Activated naive CD4-positive, alpha-beta T cell (primary cell): Measurements from ENCODE around the gene FAM170B.

Source experiments
- DNase-seq, 4 experiments: peaks; one replicate each; lab custom pipeline; 2025; lab: John Stamatoyannopoulos, UW

FAM170B gene

GRCh38 chr10:49169776-49170175 is 36.0 kb upstream of the FAM170B start:
- no peak for DNase-seq

- DNase-seq, result no peak
Observed at GRCh38 chr10:49168831-49169500, 35.1 kb upstream of the FAM170B start.

GRCh38 chr10:49168171-49168540 is 34.3 kb upstream of the FAM170B start:
- DNase-seq, result no peak

GRCh38 chr10:49167425-49168170 is 33.8 kb upstream of the FAM170B start:
- no peak for DNase-seq

- no peak for DNase-seq
Observed at GRCh38 chr10:49166484-49167400, 32.9 kb upstream of the FAM170B start.

- no peak for DNase-seq
Observed at GRCh38 chr10:49165821-49166483, 32.1 kb upstream of the FAM170B start.

- DNase-seq, result no peak
Observed at GRCh38 chr10:49165259-49165658, 31.4 kb upstream of the FAM170B start.

GRCh38 chr10:49164559-49165188 is 30.9 kb upstream of the FAM170B start:
- peak in 1 of 4 experiments; percentile 10 for DNase-seq

GRCh38 chr10:49163741-49164140 is 29.9 kb upstream of the FAM170B start:
- no peak for DNase-seq

GRCh38 chr10:49162761-49163310 is 29.0 kb upstream of the FAM170B start:
- DNase-seq, result no peak

- DNase-seq, result no peak
Observed at GRCh38 chr10:49162063-49162462, 28.2 kb upstream of the FAM170B start.

GRCh38 chr10:49161411-49161997 is 27.7 kb upstream of the FAM170B start:
- DNase-seq, result no peak

GRCh38 chr10:49160814-49161213 is 27.0 kb upstream of the FAM170B start:
- DNase-seq, result no peak

- DNase-seq, result no peak
Observed at GRCh38 chr10:49160110-49160509, 26.3 kb upstream of the FAM170B start.

- DNase-seq, result no peak
Observed at GRCh38 chr10:49158915-49159314, 25.1 kb upstream of the FAM170B start.

GRCh38 chr10:49158404-49158803 is 24.6 kb upstream of the FAM170B start:
- no peak for DNase-seq

GRCh38 chr10:49157229-49157628 is 23.4 kb upstream of the FAM170B start:
- DNase-seq, result no peak

- DNase-seq, result no peak
Observed at GRCh38 chr10:49154641-49155040, 20.8 kb upstream of the FAM170B start.

- DNase-seq, result no peak
Observed at GRCh38 chr10:49153971-49154370, 20.1 kb upstream of the FAM170B start.

- no peak for DNase-seq
Observed at GRCh38 chr10:49153115-49153514, 19.3 kb upstream of the FAM170B start.

GRCh38 chr10:49152663-49153062 is 18.8 kb upstream of the FAM170B start:
- DNase-seq, result no peak
